HepG2 (cell line): ENCODE results near the gene VDAC2. TPM values are rescaled to one million over a fixed set of nuclear protein-coding genes. Genes with fewer than 3 reads are reported as not detected.

Source experiments
- ATAC-seq: fragments of 200-7000 bp; cut with Tn5 transposase; 3 replicates; pipeline ENCODE4 v1.9.1; 2020; ENCODE audit warnings: mild to moderate bottlenecking, moderate library complexity
- BruUV-seq: library from RNA; stranded (reverse); fragments of 400-500 nt; replicated peaks from 2 replicates; lab custom pipeline; 2021; lab: Mats Ljungman, UMichigan
- CTCF ChIA-PET: fragments of 300-600 bp; formaldehyde crosslinking; extraction: SDS; loops from one replicate; lab custom pipeline; 2021; ENCODE audit warnings: low total read pairs, inconsistent platforms, low intra/inter-chr PET ratio; lab: Yijun Ruan, JAX
- POLR2A ChIA-PET: fragments of 350-600 bp; sonication (Branson Sonifier 250); formaldehyde crosslinking; loops from one replicate; lab custom pipeline; 2020; ENCODE audit warnings: antibody characterized with exemption, inconsistent platforms; lab: Yijun Ruan, JAX
- DNase-seq: peaks from one replicate; pipeline ENCODE4 v3.0.0-alpha.2; 2015; ENCODE audit warnings: low spot score
- FAIRE-seq: peaks from 3 replicates; lab custom pipeline; 2011; peaks lifted over from hg19 to GRCh38; lab: Jason Lieb, UNC
- H2AFZ ChIP-seq: one replicate; pipeline ENCODE4 v1.6.1; 2011; ENCODE audit warnings: low read length, inconsistent platforms
- H3K27ac ChIP-seq: fragments of 300-600 bp; 3 replicates; pipeline ENCODE4 v1.8.0; 2011; ENCODE audit warnings: mixed run types, mild to moderate bottlenecking, mixed read lengths, low read length, inconsistent platforms; ENCODE audit not compliant: insufficient read depth; ENCODE audit errors: extremely low read length
- H3K27me3 ChIP-seq, 2 experiments: fragments of 200-600 bp in 1 of 2; 2 replicates in 1 of 2; 3 replicates in 1 of 2; pipeline versions ENCODE4 v1.6.0 to v1.8.0; 2011; ENCODE audit warnings: low read length in 2 of 2, mild to moderate bottlenecking in 2 of 2, moderate library complexity in 2 of 2, inconsistent platforms in 1 of 2; ENCODE audit not compliant: insufficient read depth in 2 of 2, control insufficient read depth in 1 of 2
- H3K36me3 ChIP-seq, 2 experiments: fragments of 200-600 bp in 1 of 2; replicated peaks in 1 of 2; 2 replicates in 1 of 2; 3 replicates in 1 of 2; pipeline versions ENCODE4 v1.5.1 to v1.8.0; 2011; ENCODE audit warnings: low read length in 2 of 2, inconsistent platforms in 1 of 2; ENCODE audit not compliant: insufficient read depth in 2 of 2, control insufficient read depth in 1 of 2
- H3K4me1 ChIP-seq: 2 replicates; pipeline ENCODE4 v1.5.1; 2012; ENCODE audit warnings: low read length, inconsistent platforms; ENCODE audit not compliant: insufficient read depth
- H3K4me2 ChIP-seq: 2 replicates; pipeline ENCODE4 v1.6.0; 2011; ENCODE audit warnings: low read depth, low read length, inconsistent platforms
- H3K4me3 ChIP-seq, 3 experiments: fragments of 200-600 bp in 1 of 3; sonication (generic), shearing (Covaris generic) in 1 of 3; replicated peaks in 1 of 3; 2 replicates each; pipeline ENCODE4 v1.5.1; 2011 to 2016; ENCODE audit warnings: low read length in 3 of 3, inconsistent platforms in 2 of 3, low read depth in 2 of 3, mild to moderate bottlenecking in 2 of 3, control low read depth in 1 of 3, mixed read lengths in 1 of 3; ENCODE audit not compliant: insufficient read depth in 1 of 3
- H3K79me2 ChIP-seq: one replicate; pipeline ENCODE4 v1.6.1; 2011; ENCODE audit warnings: low read length, inconsistent platforms; ENCODE audit not compliant: insufficient read depth
- H3K9ac ChIP-seq: 2 replicates; pipeline ENCODE4 v1.6.0; 2011; ENCODE audit warnings: mild to moderate bottlenecking, low read depth, low read length, inconsistent platforms; ENCODE audit not compliant: insufficient read depth
- H3K9me3 ChIP-seq: 2 replicates; pipeline ENCODE4 v1.5.1; 2012; ENCODE audit warnings: mild to moderate bottlenecking, low read length
- H4K20me1 ChIP-seq: 2 replicates; pipeline ENCODE4 v1.6.0; 2011; ENCODE audit warnings: inconsistent platforms, mild to moderate bottlenecking, low read length, moderate library complexity; ENCODE audit not compliant: insufficient read depth
- ATAD3A ChIP-seq: sonication (generic); formaldehyde crosslinking; IDR thresholded peaks from 2 replicates; pipeline ENCODE4 v1.4.0; 2020; ENCODE audit warnings: missing genetic modification reagents
- ATF7-NPFF ChIP-seq: sonication (generic); formaldehyde crosslinking; IDR thresholded peaks from 2 replicates; pipeline ENCODE4 v1.8.1; 2023; ENCODE audit warnings: mild to moderate bottlenecking, low read depth, missing genetic modification reagents, moderate library complexity
- ESRRA ChIP-seq: sonication (generic); formaldehyde crosslinking; IDR thresholded peaks from 2 replicates; pipeline ENCODE4 v1.5.1; 2020; ENCODE audit warnings: mild to moderate bottlenecking, low read depth, missing genetic modification reagents
- GLMP ChIP-seq: sonication (generic); formaldehyde crosslinking; IDR thresholded peaks from 2 replicates; pipeline ENCODE4 v1.9.0; 2021; ENCODE audit warnings: missing genetic modification reagents, mild to moderate bottlenecking, borderline replicate concordance
- MEIS2 ChIP-seq: sonication (generic); formaldehyde crosslinking; IDR thresholded peaks from 2 replicates; pipeline ENCODE4 v1.9.0; 2021; ENCODE audit warnings: mild to moderate bottlenecking, missing genetic modification reagents
- PCBP1 ChIP-seq: fragments of 200-400 bp; formaldehyde crosslinking; IDR thresholded peaks from 2 replicates; pipeline ENCODE4 v1.6.1; 2017; ENCODE audit warnings: mild to moderate bottlenecking, low read depth, low read length, borderline replicate concordance
- PRPF4 ChIP-seq: fragments of 200-400 bp; formaldehyde crosslinking; IDR thresholded peaks from 2 replicates; pipeline ENCODE4 v1.6.1; 2016; ENCODE audit warnings: low read length, low read depth; ENCODE audit not compliant: poor library complexity, severe bottlenecking
- RFX1 ChIP-seq: fragments of 450-650 bp; IDR thresholded peaks from 2 replicates; pipeline ENCODE4 v1.6.1; 2017
- RXRB ChIP-seq: IDR thresholded peaks from 2 replicates; pipeline ENCODE4 v1.6.1; 2016; ENCODE audit warnings: borderline replicate concordance, missing genetic modification reagents, missing compliant biosample characterization
- SRSF9 ChIP-seq: fragments of 200-400 bp; formaldehyde crosslinking; IDR thresholded peaks from 2 replicates; pipeline ENCODE4 v1.6.1; 2018; ENCODE audit warnings: borderline replicate concordance, mild to moderate bottlenecking, low read depth, low read length; ENCODE audit not compliant: insufficient read depth, poor library complexity, severe bottlenecking
- ZBTB4 ChIP-seq: sonication (generic); formaldehyde crosslinking; IDR thresholded peaks from 2 replicates; pipeline ENCODE4 v1.4.0; 2020; ENCODE audit warnings: missing genetic modification reagents, mild to moderate bottlenecking, borderline replicate concordance
- ZKSCAN8 ChIP-seq: IDR thresholded peaks from 2 replicates; pipeline ENCODE4 v1.6.1; 2016; ENCODE audit warnings: borderline replicate concordance, missing genetic modification reagents, missing compliant biosample characterization
- ZNF547 ChIP-seq: sonication (generic); formaldehyde crosslinking; IDR thresholded peaks from 2 replicates; pipeline ENCODE4 v1.5.1; 2020; ENCODE audit warnings: mild to moderate bottlenecking, missing genetic modification reagents
- ZNF597 ChIP-seq: sonication (generic); formaldehyde crosslinking; IDR thresholded peaks from 2 replicates; pipeline ENCODE4 v1.5.0; 2020; ENCODE audit warnings: missing genetic modification reagents
- ZNF724P ChIP-seq: sonication (generic); formaldehyde crosslinking; IDR thresholded peaks from 2 replicates; pipeline ENCODE4 v1.8.0; 2022; ENCODE audit warnings: missing genetic modification reagents, borderline replicate concordance
- ZNF782 ChIP-seq: sonication (generic); formaldehyde crosslinking; IDR thresholded peaks from 2 replicates; pipeline ENCODE4 v1.4.0; 2020; ENCODE audit warnings: missing genetic modification reagents, mild to moderate bottlenecking, borderline replicate concordance
- WGBS: methylation state at CpG from one replicate; pipeline ENCODE4 v1.1.6; 2017; ENCODE audit warnings: low lambda C conversion rate; 5-methylcytosine and 5-hydroxymethylcytosine counted together
- in situ Hi-C: cut with HindIII; loops from 2 replicates; pipeline ENCODE4 v1.10.0; 2017; ENCODE audit warnings: low pct_unique_long_range_greater_than_20kb; ENCODE audit not compliant: extremely low pct_ligation_motif_present
- intact Hi-C: fragments of 100-400 bp; cut with micrococcal nuclease; formaldehyde crosslinking; loops from one replicate; pipeline ENCODE4 v1.10.0; 2022; ENCODE audit not compliant: unreplicated experiment
- polyA plus RNA-seq, 8 experiments: library from polyadenylated mRNA; depleted of rRNA in 3 of 8; stranded (reverse) in 7 of 8; unstranded in 1 of 8; fragments of >200 nt; fragmentation: Illumina TruSeq in 4 of 8; extraction: Trizol in 4 of 8; gene quantifications; 2 replicates each; pipeline versions ENCODE4 v1.2.1 to v1.2.3, GENCODE V29; 2011 to 2016; ENCODE audit warnings: low read depth in 4 of 8, missing spikeins in 1 of 8, mixed read lengths in 1 of 8; ENCODE audit not compliant: insufficient read depth in 1 of 8
- total RNA-seq, 5 experiments: library from RNA; depleted of rRNA; stranded (reverse); fragments of >200 nt; fragmentation: Illumina TruSeq; extraction: Trizol; gene quantifications; 2 replicates each; pipeline ENCODE4 v1.2.3, GENCODE V29; 2016; ENCODE audit warnings: low read depth in 1 of 5
- TF ChIP-seq, protein P1 (sequence below): sonication (generic); formaldehyde crosslinking; IDR thresholded peaks from 2 replicates; pipeline ENCODE4 v1.4.0; 2020; ENCODE audit warnings: low read depth, mild to moderate bottlenecking, missing genetic modification reagents
- TF ChIP-seq, protein P2 (sequence below): IDR thresholded peaks from 2 replicates; pipeline ENCODE4 v1.6.1; 2012; ENCODE audit warnings: inconsistent platforms

The VDAC2 gene
- total and polyA plus RNA-seq, 2 of the 13 experiments (the other 11 are each of a cell fraction or from before 2014, with no cell fraction given) = 67.9 to 222 TPM

DNA sequence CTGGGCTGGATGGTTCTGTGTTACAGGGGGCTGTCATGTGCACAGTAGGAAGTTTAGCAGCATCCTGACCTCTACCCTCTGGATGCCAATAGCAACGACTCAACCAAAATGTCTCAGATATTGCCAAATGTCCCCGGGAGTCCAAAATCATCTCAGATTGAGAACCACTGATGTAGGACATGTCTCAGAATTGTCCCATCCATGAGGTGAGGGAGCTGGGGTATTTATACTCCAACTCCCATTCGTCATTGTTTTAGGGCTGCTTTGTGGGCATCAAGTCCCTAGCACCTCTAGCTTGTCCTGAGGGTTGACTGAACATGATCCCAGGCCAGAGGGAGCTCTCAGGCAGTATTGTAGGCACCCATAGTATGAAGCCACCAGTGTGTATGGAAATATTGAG lies 50.4 kb downstream of the VDAC2 start:
- intact Hi-C loops = no loop called here
- Histone ChIP-seq H3K4me2 (no peak overlapping the region), H3K4me1 (peaks cover 19% of the 10 kb centered on the region), H4K20me1 (no peaks in the 10 kb centered on the region), H3K27me3 (peaks cover 0 to 5% of the 10 kb centered on the region in 2 experiments; a peak in 2 of 5 replicates), H3K9me3 (no peaks in the 10 kb centered on the region), H3K4me3 (no peak overlapping the region), H3K36me3 (no peaks in the 10 kb centered on the region), H2AFZ (no peak overlapping the region), H3K27ac (no peak overlapping the region), H3K79me2 (no peaks in the 10 kb centered on the region), H3K9ac (no peak overlapping the region)
- ATAC-seq (no peak), DNase-seq (no peak), FAIRE-seq (no peak)
- BruUV-seq = no TSS peak
- in situ Hi-C loops = no loop called here
- CTCF ChIA-PET = no interaction called here
- 90% methylated on average over 2 of the region's 3 CpGs for whole genome bisulfite sequencing
- POLR2A ChIA-PET = interaction anchor here (1.4 kb wide), 1 partner anchor 34 kb away, joined by 4 read pairs; no protein-coding TSS in a partner anchor
- TF ChIP-seq ESRRA (CRISPR knock-in tag) = no peak
- TF ChIP-seq, protein P1, sequence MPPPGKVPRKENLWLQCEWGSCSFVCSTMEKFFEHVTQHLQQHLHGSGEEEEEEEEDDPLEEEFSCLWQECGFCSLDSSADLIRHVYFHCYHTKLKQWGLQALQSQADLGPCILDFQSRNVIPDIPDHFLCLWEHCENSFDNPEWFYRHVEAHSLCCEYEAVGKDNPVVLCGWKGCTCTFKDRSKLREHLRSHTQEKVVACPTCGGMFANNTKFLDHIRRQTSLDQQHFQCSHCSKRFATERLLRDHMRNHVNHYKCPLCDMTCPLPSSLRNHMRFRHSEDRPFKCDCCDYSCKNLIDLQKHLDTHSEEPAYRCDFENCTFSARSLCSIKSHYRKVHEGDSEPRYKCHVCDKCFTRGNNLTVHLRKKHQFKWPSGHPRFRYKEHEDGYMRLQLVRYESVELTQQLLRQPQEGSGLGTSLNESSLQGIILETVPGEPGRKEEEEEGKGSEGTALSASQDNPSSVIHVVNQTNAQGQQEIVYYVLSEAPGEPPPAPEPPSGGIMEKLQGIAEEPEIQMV (CRISPR knock-in tag) = no peak
- no peak for TF ChIP-seq PCBP1
- no peak for TF ChIP-seq ATAD3A (CRISPR knock-in tag)
- TF ChIP-seq, protein P2, sequence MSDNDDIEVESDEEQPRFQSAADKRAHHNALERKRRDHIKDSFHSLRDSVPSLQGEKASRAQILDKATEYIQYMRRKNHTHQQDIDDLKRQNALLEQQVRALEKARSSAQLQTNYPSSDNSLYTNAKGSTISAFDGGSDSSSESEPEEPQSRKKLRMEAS = no peak
- TF ChIP-seq ZKSCAN8 (CRISPR knock-in tag) = no peak
- TF ChIP-seq RFX1 = no peak
- no peak for TF ChIP-seq MEIS2 (CRISPR knock-in tag)
- no peak for TF ChIP-seq ZNF724P (CRISPR knock-in tag)
- no peak for TF ChIP-seq ATF7-NPFF
- TF ChIP-seq RXRB (CRISPR knock-in tag) = no peak
- no peak for TF ChIP-seq ZNF782 (CRISPR knock-in tag)
- TF ChIP-seq GLMP (CRISPR knock-in tag) = no peak
- TF ChIP-seq SRSF9 = no peak
- no peak for TF ChIP-seq ZBTB4 (CRISPR knock-in tag)
- TF ChIP-seq ZNF547 = no peak
- no peak for TF ChIP-seq PRPF4
- TF ChIP-seq ZNF597 (CRISPR knock-in tag) = no peak
